ENCODE measurements around the gene GNG7. TPM values are rescaled to one million over a fixed set of nuclear protein-coding genes. Genes with fewer than 3 reads are reported as not detected.

GNG7 gene
- total and polyA plus RNA-seq, 10 of the 15 experiments (the other 5 are each of a cell fraction or from before 2014, with no cell fraction given): 1.9 to 13.6 (median 6.5) TPM

GRCh38 chr19:2469102-2469914, 233.2 kb downstream of the GNG7 start (continued):
- no peak for TF ChIP-seq REST (IDR thresholded peaks at IDR 0.05; ENCODE audit: low read depth, low read length)
- TF ChIP-seq NKRF (conservative IDR thresholded peaks at IDR 0.05): no peak
- TF ChIP-seq FOXK2 (IDR thresholded peaks at IDR 0.05): no peak
- no peak for TF ChIP-seq SUPT20H (IDR thresholded peaks at IDR 0.05; ENCODE audit: borderline replicate concordance, control insufficient read depth, low read depth, low read length)
- TF ChIP-seq ZNF274 (IDR thresholded peaks at IDR 0.05; ENCODE audit: insufficient read depth, insufficient read length): no peak
- peak; percentile 77; a peak in 3 of 4 replicates for TF ChIP-seq IKZF2 (IDR thresholded peaks at IDR 0.05)
- TF ChIP-seq BCL3 (IDR thresholded peaks at IDR 0.05; ENCODE audit: borderline replicate concordance, insufficient read depth, low read depth, low read length, poor library complexity, severe bottlenecking): no peak
- TF ChIP-seq CEBPZ (IDR thresholded peaks at IDR 0.05; ENCODE audit: low read depth, low read length): no peak
- no peak for TF ChIP-seq SUZ12 (IDR thresholded peaks at IDR 0.05; ENCODE audit: unreplicated experiment)
- TF ChIP-seq FOXM1 (IDR thresholded peaks at IDR 0.05; ENCODE audit: low read depth, low read length): peak; percentile 40; the same call in 1 of the 2 replicates
- TF ChIP-seq E2F8 (IDR thresholded peaks at IDR 0.05; ENCODE audit: low read depth, partially characterized antibody): no peak
- TF ChIP-seq SREBF1 (IDR thresholded peaks at IDR 0.05; ENCODE audit: low read length): no peak
- TF ChIP-seq RFX5 (IDR thresholded peaks at IDR 0.05; ENCODE audit: low read depth, low read length): no peak
- no peak for TF ChIP-seq BMI1 (IDR thresholded peaks at IDR 0.05; ENCODE audit: borderline replicate concordance)
- TF ChIP-seq ATF7 (IDR thresholded peaks at IDR 0.05; ENCODE audit: low read depth): peak; percentile 81

Measured in GM12878 (cell line).